ENCODE results near the gene LZTS2. TPM values are rescaled to one million over a fixed set of nuclear protein-coding genes. Genes with fewer than 3 reads are reported as not detected.

The LZTS2 gene
- total and polyA plus RNA-seq, 2 of the 8 experiments (the other 6 are each of a cell fraction or from before 2014, with no cell fraction given), result 75.7 to 99.5 TPM

GRCh38 chr10:101035314-101035713 is 35.7 kb downstream of the LZTS2 start (continued):
- no peak for TF ChIP-seq CHD7 (IDR thresholded peaks at IDR 0.05; ENCODE audit: insufficient replicate concordance, low read length)
- TF ChIP-seq TCF12 (IDR thresholded peaks at IDR 0.05; ENCODE audit: low read depth, low read length), result no peak
- TF ChIP-seq TEAD4 (IDR thresholded peaks at IDR 0.05; ENCODE audit: low read depth, low read length), result no peak
- TF ChIP-seq, protein P1, sequence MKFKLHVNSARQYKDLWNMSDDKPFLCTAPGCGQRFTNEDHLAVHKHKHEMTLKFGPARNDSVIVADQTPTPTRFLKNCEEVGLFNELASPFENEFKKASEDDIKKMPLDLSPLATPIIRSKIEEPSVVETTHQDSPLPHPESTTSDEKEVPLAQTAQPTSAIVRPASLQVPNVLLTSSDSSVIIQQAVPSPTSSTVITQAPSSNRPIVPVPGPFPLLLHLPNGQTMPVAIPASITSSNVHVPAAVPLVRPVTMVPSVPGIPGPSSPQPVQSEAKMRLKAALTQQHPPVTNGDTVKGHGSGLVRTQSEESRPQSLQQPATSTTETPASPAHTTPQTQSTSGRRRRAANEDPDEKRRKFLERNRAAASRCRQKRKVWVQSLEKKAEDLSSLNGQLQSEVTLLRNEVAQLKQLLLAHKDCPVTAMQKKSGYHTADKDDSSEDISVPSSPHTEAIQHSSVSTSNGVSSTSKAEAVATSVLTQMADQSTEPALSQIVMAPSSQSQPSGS (IDR thresholded peaks at IDR 0.05; ENCODE audit: low read length), result no peak
